Natural killer cell (primary cell): ENCODE measurements around the gene CAP2. TPM values are rescaled to one million over a fixed set of nuclear protein-coding genes. Genes with fewer than 3 reads are reported as not detected.
"Not testable (repeated sequence)": the region's sequence is repeated elsewhere in the genome, so short reads cannot be mapped to it uniquely, and the experiment has no call there.

ENCODE experiments used
- ATAC-seq, 3 donors: fragments of 150-1000 bp in 2 of 3; fragments of 200-7000 bp in 1 of 3; cut with Tn5 transposase; 1 replicate in 1 of 3; 2 replicates in 2 of 3; pipeline ENCODE4 v1.10.0; 2021; ENCODE audit warnings: mild to moderate bottlenecking in 2 of 3, moderate library complexity in 2 of 3
- DNase-seq, 2 donors: peaks; one replicate each; pipeline versions ENCODE4 v3.0.0 to v3.0.0-alpha.2; 2013 to 2021; ENCODE audit warnings: mixed read lengths in 1 of 2
- H3K27ac ChIP-seq: one replicate; pipeline ENCODE4 v1.5.1; 2013; ENCODE audit warnings: mild to moderate bottlenecking, low read length
- H3K27me3 ChIP-seq: one replicate; pipeline ENCODE4 v1.6.1; 2013; ENCODE audit warnings: low read length; ENCODE audit not compliant: control insufficient read depth, insufficient read depth
- H3K36me3 ChIP-seq: one replicate; pipeline ENCODE4 v1.6.1; 2013; ENCODE audit warnings: low read length; ENCODE audit not compliant: control insufficient read depth, insufficient read depth
- H3K4me1 ChIP-seq: one replicate; pipeline ENCODE4 v1.6.1; 2013; ENCODE audit warnings: low read length; ENCODE audit not compliant: control insufficient read depth, insufficient read depth
- H3K4me3 ChIP-seq: one replicate; pipeline ENCODE4 v1.5.1; 2013; ENCODE audit warnings: low read length
- H3K9me3 ChIP-seq: one replicate; pipeline ENCODE4 v1.6.1; 2013; ENCODE audit warnings: low read length; ENCODE audit not compliant: control insufficient read depth, insufficient read depth
- H3K27ac Mint-ChIP-seq, 2 donors: one replicate each; pipeline ENCODE4 v1.8.0; 2022; ENCODE audit warnings: mild to moderate bottlenecking in 2 of 2, mixed read lengths in 2 of 2, moderate library complexity in 1 of 2
- H3K27me3 Mint-ChIP-seq, 2 donors: one replicate each; pipeline ENCODE4 v1.8.0; 2022; ENCODE audit warnings: low read depth in 2 of 2, mixed read lengths in 2 of 2
- H3K36me3 Mint-ChIP-seq: one replicate; pipeline ENCODE4 v1.8.0; 2022; ENCODE audit warnings: mixed read lengths
- H3K4me1 Mint-ChIP-seq, 2 donors: one replicate each; pipeline ENCODE4 v1.8.0; 2022; ENCODE audit warnings: mixed read lengths in 2 of 2
- H3K4me3 Mint-ChIP-seq: one replicate; pipeline ENCODE4 v1.8.0; 2022; ENCODE audit warnings: mild to moderate bottlenecking, moderate library complexity, mixed read lengths
- H3K9me3 Mint-ChIP-seq, 2 donors: one replicate each; pipeline ENCODE4 v1.8.0; 2022; ENCODE audit warnings: mixed read lengths in 2 of 2
- WGBS: methylation state at CpG from one replicate; pipeline ENCODE4 v1.1.7; 2013; ENCODE audit warnings: missing lambda C conversion rate; ENCODE audit not compliant: insufficient coverage; 5-methylcytosine and 5-hydroxymethylcytosine counted together
- intact Hi-C: fragments of 100-400 bp; cut with micrococcal nuclease; formaldehyde crosslinking; loops from one replicate; pipeline ENCODE4 v1.14.2; 2022
- total RNA-seq, 4 donors: library from RNA; stranded (reverse); fragments of 120-200 nt in 1 of 4; gene quantifications; one replicate each; pipeline versions ENCODE4 v1.2.3 to v1.2.4, GENCODE V29; 2013 to 2022
- TF ChIP-seq, protein P1 (sequence below): fragments of 200-600 bp; IDR thresholded peaks from one replicate; pipeline ENCODE4 v1.8.0; 2022; ENCODE audit warnings: antibody characterized with exemption

CAP2 gene
- total RNA-seq, 3 donors from 2014 or later (not counting 1 experiment from before 2014, with no cell fraction given), result not detected

DNA sequence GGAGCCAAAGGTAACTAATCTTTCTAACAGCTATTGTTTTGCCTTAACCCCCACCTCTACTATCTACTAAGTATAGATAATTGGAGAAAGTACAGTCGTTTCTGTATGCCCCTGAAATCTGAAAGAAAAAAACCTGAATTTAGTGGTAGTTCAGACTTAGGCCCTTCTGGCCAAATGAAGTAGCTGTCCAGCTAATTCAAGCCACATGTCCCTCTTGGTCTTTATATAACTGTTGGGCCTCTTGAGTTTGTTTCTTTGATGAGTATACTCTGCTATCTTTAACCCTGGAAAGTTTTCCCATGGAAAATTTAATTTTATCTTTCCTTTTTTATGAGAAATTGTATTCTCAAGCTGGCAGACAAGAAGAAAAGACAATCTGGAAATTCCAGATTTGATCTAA, 133.7 kb downstream of the CAP2 start:
- WGBS, result 43% methylated on average over 1 of the region's 1 CpG
- H3K4me1 Mint-ChIP-seq, result no peaks in the 10 kb centered on the region
- Histone ChIP-seq H3K27me3 (no peaks in the 10 kb centered on the region), H3K27ac (no peak overlapping the region), H3K4me1 (no peaks in the 10 kb centered on the region), H3K36me3 (no peaks in the 10 kb centered on the region), H3K9me3 (no peaks in the 10 kb centered on the region), H3K4me3 (no peak overlapping the region)
- no peak for ATAC-seq
- DNase-seq, result no peak
- H3K9me3 Mint-ChIP-seq, result no peaks in the 10 kb centered on the region
- TF ChIP-seq, protein P1, sequence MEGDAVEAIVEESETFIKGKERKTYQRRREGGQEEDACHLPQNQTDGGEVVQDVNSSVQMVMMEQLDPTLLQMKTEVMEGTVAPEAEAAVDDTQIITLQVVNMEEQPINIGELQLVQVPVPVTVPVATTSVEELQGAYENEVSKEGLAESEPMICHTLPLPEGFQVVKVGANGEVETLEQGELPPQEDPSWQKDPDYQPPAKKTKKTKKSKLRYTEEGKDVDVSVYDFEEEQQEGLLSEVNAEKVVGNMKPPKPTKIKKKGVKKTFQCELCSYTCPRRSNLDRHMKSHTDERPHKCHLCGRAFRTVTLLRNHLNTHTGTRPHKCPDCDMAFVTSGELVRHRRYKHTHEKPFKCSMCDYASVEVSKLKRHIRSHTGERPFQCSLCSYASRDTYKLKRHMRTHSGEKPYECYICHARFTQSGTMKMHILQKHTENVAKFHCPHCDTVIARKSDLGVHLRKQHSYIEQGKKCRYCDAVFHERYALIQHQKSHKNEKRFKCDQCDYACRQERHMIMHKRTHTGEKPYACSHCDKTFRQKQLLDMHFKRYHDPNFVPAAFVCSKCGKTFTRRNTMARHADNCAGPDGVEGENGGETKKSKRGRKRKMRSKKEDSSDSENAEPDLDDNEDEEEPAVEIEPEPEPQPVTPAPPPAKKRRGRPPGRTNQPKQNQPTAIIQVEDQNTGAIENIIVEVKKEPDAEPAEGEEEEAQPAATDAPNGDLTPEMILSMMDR, result no peak
- no peaks in the 10 kb centered on the region for H3K36me3 Mint-ChIP-seq
- no peak overlapping the region for H3K4me3 Mint-ChIP-seq
- H3K27ac Mint-ChIP-seq, result no peak overlapping the region
- intact Hi-C loops, result no loop called here
- H3K27me3 Mint-ChIP-seq, result peaks cover 12 to 17% of the 10 kb centered on the region in 2 donors

DNA sequence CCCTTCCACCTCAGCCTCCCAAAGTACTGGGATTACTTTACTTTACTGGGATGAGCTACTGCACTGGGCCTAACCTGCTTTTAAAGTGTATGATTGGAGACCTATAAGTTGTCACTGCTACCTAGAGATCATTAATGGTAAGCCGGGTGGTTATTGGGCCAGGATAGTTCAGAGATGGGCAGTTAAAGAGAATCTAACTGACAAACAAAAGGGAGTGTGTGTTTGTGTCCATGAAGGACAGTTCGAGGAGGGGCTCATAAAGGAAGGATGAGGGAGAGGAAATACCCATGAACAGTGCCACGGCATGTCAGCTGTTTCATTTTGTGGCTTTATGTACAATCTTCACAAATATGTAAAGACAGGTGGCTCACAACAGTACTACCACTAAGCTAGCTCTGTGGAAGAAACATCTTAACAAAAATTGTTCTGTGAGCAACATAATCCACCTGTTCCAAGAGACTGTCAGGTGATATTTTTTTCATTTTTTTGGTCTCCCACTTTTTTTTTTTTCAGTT, 137.0 kb downstream of the CAP2 start:
- Mint-ChIP-seq H3K9me3 (no peaks in the 10 kb centered on the region), H3K4me1 (no peaks in the 10 kb centered on the region), H3K27ac (no peak overlapping the region), H3K27me3 (peaks cover 11 to 12% of the 10 kb centered on the region in 2 donors), H3K36me3 (no peaks in the 10 kb centered on the region), H3K4me3 (no peak overlapping the region)
- Histone ChIP-seq H3K27me3 (no peaks in the 10 kb centered on the region), H3K27ac (no peak overlapping the region), H3K4me1 (no peaks in the 10 kb centered on the region), H3K9me3 (no peaks in the 10 kb centered on the region), H3K4me3 (no peak overlapping the region), H3K36me3 (no peaks in the 10 kb centered on the region)
- intact Hi-C loops, result no loop called here
- TF ChIP-seq, protein P1, result no peak
- no peak for ATAC-seq
- WGBS, result 69% methylated on average over 3 of the region's 3 CpGs
- no peak for DNase-seq

DNA sequence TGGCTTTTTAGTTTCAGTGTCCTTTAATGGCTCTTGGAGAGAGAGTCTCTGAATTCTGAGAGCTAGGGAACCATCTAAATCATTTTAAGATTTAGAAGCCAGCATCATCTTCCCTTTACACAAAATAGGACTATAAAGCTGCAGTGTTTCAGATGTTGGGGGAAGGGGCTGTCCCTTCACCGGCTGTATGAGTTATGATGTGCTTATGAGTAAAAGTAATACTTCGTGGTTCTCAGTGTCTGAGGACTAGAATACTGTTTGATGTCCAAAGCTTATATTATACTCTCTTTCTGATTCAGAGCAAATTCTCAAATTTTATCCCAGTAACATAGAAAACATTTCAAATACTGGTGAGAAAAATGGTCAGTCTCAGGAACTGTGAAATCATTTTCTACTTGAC, 143.2 kb downstream of the CAP2 start:
- no peak overlapping the region for H3K4me3 ChIP-seq
- no peaks in the 10 kb centered on the region for H3K27me3 ChIP-seq
- Mint-ChIP-seq H3K9me3 (no peaks in the 10 kb centered on the region), H3K27ac (no peak overlapping the region), H3K4me3 (no peak overlapping the region), H3K4me1 (no peaks in the 10 kb centered on the region), H3K36me3 (no peaks in the 10 kb centered on the region), H3K27me3 (peaks cover 7 to 9% of the 10 kb centered on the region in 2 donors)
- ATAC-seq (no peak), DNase-seq (no peak)
- WGBS, result no CpG with 5 or more reads among the region's 2 CpGs
- no peaks in the 10 kb centered on the region for H3K36me3 ChIP-seq
- H3K27ac ChIP-seq, result no peak overlapping the region
- no peaks in the 10 kb centered on the region for H3K9me3 ChIP-seq
- TF ChIP-seq, protein P1, result no peak
- intact Hi-C loops, result no loop called here
- no peaks in the 10 kb centered on the region for H3K4me1 ChIP-seq

DNA sequence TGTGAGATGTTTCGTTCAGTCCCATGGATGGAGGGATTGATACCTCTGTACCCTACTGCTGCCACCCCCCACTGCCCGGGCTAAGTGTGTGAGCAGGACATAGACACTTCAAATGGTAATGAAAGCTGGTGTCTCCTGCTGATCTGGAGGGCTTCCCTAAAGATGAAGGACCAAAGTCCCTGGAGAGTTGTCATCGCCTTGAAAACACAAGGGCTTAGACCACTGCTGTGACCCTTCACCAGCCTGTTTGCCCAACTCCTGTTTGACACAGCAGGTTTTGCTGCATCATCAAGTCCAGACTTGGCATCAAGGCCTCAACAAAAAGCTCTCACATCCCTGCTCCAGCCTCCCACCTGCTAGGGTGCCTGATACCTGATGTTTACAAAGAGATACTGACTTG, 148.8 kb downstream of the CAP2 start:
- peaks cover 3 to 18% of the 10 kb centered on the region in 2 donors for H3K27me3 Mint-ChIP-seq
- Histone ChIP-seq H3K27me3 (no peaks in the 10 kb centered on the region), H3K4me1 (no peaks in the 10 kb centered on the region), H3K4me3 (no peak overlapping the region), H3K9me3 (no peaks in the 10 kb centered on the region), H3K36me3 (no peaks in the 10 kb centered on the region), H3K27ac (no peak overlapping the region)
- TF ChIP-seq, protein P1, result no peak
- H3K36me3 Mint-ChIP-seq, result no peaks in the 10 kb centered on the region
- H3K27ac Mint-ChIP-seq, result no peak overlapping the region
- intact Hi-C loops, result no loop called here
- H3K4me3 Mint-ChIP-seq, result no peak overlapping the region
- DNase-seq (no peak), ATAC-seq (no peak)
- WGBS, result 98% methylated on average over 3 of the region's 3 CpGs
- no peaks in the 10 kb centered on the region for H3K4me1 Mint-ChIP-seq
- H3K9me3 Mint-ChIP-seq, result no peaks in the 10 kb centered on the region

DNA sequence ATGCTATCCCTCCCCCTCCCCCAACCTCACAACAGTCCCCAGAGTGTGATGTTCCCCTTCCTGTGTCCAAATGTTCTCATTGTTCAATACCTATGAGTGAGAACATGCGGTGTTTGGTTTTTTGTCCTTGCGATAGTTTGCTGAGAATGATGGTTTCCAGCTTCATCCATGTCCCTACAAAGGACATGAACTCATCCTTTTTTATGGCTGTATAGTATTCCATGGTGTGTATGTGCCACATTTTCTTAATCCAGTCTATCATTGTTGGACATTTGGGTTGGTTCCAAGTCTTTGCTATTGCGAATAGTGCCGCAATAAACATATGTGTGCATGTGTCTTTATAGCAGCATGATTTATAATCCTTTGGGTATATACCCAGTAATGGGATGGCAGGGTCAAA, 152.3 kb downstream of the CAP2 start:
- H3K9me3 ChIP-seq, H3K4me1 Mint-ChIP-seq, H3K36me3 ChIP-seq, H3K27me3 ChIP-seq, ATAC-seq, intact Hi-C loops, H3K36me3 Mint-ChIP-seq, H3K4me3 ChIP-seq, H3K4me1 ChIP-seq, H3K27ac ChIP-seq, H3K4me3 Mint-ChIP-seq, DNase-seq, H3K27ac Mint-ChIP-seq, H3K9me3 Mint-ChIP-seq: not testable (repeated sequence)
- H3K27me3 Mint-ChIP-seq, result peaks cover 11 to 26% of the 10 kb centered on the region in 2 donors
- WGBS, result no CpG with 5 or more reads among the region's 4 CpGs
